HG03097 (cell line): Measurements from ENCODE around the gene WWOX.

Experiments used
- ATAC-seq: cut with Tn5 transposase; IDR thresholded peaks from one replicate; pipeline ENCODE4 v1.9.1; 2021; ENCODE audit not compliant: unreplicated experiment, low FRiP score

WWOX gene

GRCh38 chr16:78982096-78982744 lies 882.8 kb downstream of the WWOX start:
- ATAC-seq, result no peak

- no peak for ATAC-seq
Observed at GRCh38 chr16:78984324-78984723, 884.9 kb downstream of the WWOX start.

- ATAC-seq, result no peak
Observed at GRCh38 chr16:78984887-78985464, 885.5 kb downstream of the WWOX start.

- no peak for ATAC-seq
Observed at GRCh38 chr16:78985716-78986605, 886.5 kb downstream of the WWOX start.

GRCh38 chr16:78987666-78988065 lies 888.2 kb downstream of the WWOX start:
- no peak for ATAC-seq

- no peak for ATAC-seq
Observed at GRCh38 chr16:78988361-78988969, 889.0 kb downstream of the WWOX start.

GRCh38 chr16:78990309-78990701 lies 890.9 kb downstream of the WWOX start:
- ATAC-seq, result no peak

- no peak for ATAC-seq
Observed at GRCh38 chr16:78992001-78992400, 892.5 kb downstream of the WWOX start.

- ATAC-seq, result no peak
Observed at GRCh38 chr16:78993346-78993745, 893.9 kb downstream of the WWOX start.

- ATAC-seq, result no peak
Observed at GRCh38 chr16:78994135-78994745, 894.8 kb downstream of the WWOX start.

- ATAC-seq, result no peak
Observed at GRCh38 chr16:78995441-78995840, 896.0 kb downstream of the WWOX start.

GRCh38 chr16:78996790-78997189 lies 897.3 kb downstream of the WWOX start:
- no peak for ATAC-seq

- no peak for ATAC-seq
Observed at GRCh38 chr16:78998879-78999278, 899.4 kb downstream of the WWOX start.

- no peak for ATAC-seq
Observed at GRCh38 chr16:79001156-79001967, 901.9 kb downstream of the WWOX start.

- no peak for ATAC-seq
Observed at GRCh38 chr16:79003026-79003609, 903.7 kb downstream of the WWOX start.

GRCh38 chr16:79004309-79004708 lies 904.9 kb downstream of the WWOX start:
- no peak for ATAC-seq

- no peak for ATAC-seq
Observed at GRCh38 chr16:79005096-79005495, 905.6 kb downstream of the WWOX start.

GRCh38 chr16:79006206-79006605 lies 906.8 kb downstream of the WWOX start:
- no peak for ATAC-seq

- no peak for ATAC-seq
Observed at GRCh38 chr16:79006765-79007164, 907.3 kb downstream of the WWOX start.

GRCh38 chr16:79007614-79008013 lies 908.2 kb downstream of the WWOX start:
- ATAC-seq, result no peak
